ENCODE data around the gene FCHSD2. TPM values are rescaled to one million over a fixed set of nuclear protein-coding genes. Genes with fewer than 3 reads are reported as not detected.

Gene FCHSD2
- total and polyA plus RNA-seq, 2 of the 8 experiments (the other 6 are each of a cell fraction or from before 2014, with no cell fraction given): 4.1 to 7.8 TPM

DNA sequence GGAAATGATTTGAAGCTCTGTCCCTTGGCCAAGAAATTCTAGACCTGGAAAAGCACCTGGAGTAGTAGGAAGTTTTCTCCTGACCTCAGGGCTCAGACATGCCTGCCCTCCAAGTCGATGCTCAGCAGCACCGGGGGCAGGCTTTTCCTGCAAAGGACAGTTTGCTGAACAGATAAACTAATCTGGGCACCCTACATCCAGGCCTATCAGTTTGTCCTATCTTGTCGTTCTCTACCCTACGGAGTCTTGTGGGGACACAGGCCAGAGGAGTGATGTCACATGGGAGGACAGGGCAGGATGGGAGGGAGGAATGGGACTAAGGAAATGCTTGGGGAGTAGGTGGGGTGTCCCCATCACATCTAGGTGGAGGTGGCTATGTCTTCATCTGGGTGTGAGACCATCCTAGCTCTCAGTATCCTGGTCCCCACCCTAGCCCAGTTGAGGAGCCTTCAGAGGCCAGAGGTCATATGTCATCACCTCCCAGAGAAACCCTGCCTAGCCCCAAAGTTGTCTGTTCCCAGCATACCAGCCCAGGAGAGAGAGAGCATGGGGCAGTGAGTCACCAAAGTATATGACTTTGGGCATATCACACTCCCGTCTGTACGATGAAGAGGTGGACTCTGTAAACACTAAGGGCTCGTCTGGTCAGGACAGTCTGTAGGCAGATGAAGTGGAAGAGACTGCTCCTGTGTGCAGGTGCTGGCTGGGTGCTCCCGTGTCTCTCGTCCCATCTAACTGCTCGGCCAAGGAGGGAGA lies 18.1 kb upstream of the FCHSD2 start (continued):
- TF ChIP-seq NANOG (IDR thresholded peaks at IDR 0.05; ENCODE audit: insufficient read depth, low read depth, low read length, poor library complexity, severe bottlenecking) (no peak), CHD1 (IDR thresholded peaks at IDR 0.05; ENCODE audit: low read depth, low read length) (no peak)
